Colon (tissue), 2 donors: ENCODE measurements around the gene POLR2L.

Source experiments
- FAIRE-seq: peaks from 2 replicates; lab custom pipeline; 2012; peaks lifted over from hg19 to GRCh38; lab: Jason Lieb, UNC
- donor health status: control.
- donor health status: control.

POLR2L gene

DNA sequence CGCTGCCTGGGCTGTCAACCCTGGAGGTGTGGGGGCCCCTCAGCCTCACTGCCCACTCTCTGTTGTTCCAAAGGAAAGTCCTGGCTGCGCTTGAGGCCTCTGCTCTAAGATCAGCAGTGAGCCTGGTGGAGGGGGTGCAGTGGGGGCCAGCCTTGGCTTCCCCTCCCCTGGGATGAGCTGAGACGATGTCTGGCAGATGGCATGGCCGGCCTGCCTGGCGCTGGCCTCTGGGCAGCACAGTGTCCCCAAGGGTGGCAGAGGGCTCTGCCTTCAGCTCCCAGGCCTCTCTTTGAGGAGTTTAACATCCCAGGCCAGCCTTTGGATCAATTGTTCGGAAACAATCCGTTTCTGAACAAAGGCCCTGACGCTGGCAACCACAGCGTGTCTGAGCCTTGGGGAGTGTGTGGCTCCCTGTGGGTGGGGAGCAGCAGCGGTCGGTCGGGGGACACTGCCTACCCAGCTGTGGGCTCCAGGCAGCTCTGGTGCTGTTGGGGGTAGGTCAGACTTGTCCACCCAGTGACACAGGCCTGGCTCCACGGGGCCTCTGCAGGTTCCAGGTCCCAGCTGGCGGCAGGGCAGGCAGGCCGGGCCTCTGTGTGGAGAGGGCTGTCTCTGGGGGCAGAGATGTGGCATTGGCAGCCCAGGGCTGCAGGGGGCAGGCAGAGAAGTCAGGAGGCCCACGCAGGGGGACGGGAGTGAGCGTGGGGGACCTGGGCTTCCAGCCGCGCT lies 12.4 kb upstream of the POLR2L start:
- no peak for FAIRE-seq

- no peak for FAIRE-seq
These were observed 11.5 kb upstream of the POLR2L start for GRCh38 chr11:853682-854448.

- FAIRE-seq: no peak
These were observed 10.4 kb upstream of the POLR2L start for GRCh38 chr11:852762-853161.

DNA sequence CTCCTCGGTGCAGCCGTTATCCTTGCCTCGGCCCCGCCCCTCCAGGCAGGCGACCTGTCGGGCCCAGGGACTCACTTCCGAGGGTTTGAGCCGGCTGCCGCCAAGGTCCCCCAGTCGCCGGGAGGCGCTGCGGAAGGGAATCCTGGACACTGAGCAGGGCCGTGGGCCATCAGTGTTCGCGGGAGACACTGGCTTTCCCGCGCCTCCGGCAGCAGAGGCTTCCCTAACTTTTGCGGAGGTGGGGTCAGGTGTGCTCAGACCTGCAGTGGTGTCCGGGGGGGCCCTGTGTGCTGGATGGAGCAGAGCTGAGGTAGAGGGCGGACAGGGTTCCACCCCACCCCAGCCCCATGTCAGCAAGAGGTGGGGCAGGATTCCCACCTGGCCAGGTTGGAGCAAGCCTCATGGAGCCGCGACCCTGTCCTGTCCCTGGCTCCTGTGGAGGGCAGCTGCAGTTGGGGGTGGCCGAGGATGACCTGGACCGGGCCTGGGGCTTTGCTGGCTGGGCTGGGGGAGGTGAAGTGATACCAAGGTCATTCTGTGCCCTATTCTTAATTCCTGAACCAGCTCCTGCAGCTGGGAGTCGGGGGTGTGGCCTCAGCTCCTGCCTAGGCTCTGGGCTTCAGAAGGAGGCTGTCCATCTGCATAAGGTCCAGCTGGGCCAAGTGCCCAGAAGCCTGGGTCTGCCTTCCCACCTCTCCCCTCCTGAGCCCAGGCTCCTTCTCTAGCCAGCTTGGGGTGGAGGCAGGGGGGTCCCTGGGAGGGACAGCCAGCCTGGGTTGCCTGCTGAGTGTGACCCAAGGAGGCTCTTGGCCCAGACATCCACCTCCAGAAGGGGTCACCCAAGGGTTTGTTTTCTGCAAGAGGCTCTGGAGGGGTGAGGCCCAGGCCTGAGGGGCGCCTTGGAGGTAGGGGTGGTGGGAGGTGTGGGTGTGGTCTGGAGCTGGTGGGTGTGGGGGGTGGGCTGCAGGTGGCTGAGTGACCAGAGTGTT lies 8.7 kb upstream of the POLR2L start:
- no peak for FAIRE-seq

GRCh38 chr11:849951-850774 lies 7.8 kb upstream of the POLR2L start:
- FAIRE-seq: no peak

DNA sequence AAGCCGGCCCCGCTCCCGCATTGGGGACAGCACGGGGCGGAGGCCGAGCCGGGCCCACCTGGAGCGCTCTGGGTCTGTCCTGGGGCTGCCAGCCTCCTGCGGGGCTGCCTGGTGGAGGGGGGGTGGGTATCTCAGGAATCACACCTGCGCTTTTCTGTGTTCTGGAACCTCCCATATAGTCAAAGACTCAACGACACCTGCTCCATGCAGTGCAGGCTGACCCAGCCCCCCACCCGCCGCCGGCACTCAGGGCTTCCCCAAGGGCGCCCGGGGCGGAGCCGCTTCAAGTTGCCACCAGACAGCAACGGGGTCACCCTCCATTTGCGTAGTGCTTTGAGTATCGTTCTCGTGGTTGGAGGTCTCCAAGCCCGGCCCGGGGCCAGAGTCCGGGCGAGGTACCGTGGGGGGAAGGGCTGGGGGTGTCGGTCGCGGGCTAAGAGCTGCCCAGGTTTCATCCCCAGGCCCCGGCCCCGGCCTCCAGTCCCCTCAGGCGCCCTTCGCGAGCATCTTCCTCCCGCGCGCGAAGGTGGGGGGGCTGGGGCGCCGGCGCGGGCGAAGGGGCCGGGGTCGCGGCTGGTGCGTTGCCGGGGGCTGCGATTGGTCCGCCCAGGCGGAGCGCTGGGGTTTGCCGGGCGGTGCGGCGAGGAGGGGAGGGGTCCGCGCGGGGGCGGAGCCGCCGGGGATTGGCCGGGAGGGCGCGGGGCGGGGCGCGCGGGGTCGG lies 6.9 kb upstream of the POLR2L start:
- FAIRE-seq: no peak

DNA sequence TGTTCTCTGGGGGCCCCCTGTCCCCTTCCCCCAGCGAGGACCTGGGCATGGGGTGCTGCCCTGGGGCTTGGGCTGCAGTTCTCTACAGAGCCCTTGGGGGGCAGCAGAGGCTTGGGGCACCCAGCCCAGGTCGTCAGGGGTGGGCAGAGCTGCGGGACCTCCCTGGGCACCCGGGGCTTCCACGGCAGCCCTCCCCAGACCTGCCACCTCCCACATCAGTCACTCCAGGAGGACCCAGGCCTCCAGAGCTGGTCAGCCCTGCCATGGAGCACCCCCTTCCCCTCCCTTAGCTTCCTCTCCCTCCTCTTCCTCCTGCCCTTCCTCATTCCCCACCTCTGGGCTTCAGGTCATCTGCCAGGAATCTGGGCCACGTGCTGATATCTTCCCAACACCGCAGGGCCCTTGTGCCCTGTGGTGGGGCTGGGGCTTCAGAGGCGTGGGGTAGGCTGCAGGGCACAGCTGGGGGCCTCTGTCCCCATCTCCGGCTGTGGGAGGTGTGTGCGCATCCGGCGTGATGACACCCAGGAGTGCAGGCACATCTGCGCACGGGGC lies 6.1 kb upstream of the POLR2L start:
- no peak for FAIRE-seq

GRCh38 chr11:847876-848275 lies 5.5 kb upstream of the POLR2L start:
- no peak for FAIRE-seq

GRCh38 chr11:846496-847098 lies 4.3 kb upstream of the POLR2L start:
- no peak for FAIRE-seq

DNA sequence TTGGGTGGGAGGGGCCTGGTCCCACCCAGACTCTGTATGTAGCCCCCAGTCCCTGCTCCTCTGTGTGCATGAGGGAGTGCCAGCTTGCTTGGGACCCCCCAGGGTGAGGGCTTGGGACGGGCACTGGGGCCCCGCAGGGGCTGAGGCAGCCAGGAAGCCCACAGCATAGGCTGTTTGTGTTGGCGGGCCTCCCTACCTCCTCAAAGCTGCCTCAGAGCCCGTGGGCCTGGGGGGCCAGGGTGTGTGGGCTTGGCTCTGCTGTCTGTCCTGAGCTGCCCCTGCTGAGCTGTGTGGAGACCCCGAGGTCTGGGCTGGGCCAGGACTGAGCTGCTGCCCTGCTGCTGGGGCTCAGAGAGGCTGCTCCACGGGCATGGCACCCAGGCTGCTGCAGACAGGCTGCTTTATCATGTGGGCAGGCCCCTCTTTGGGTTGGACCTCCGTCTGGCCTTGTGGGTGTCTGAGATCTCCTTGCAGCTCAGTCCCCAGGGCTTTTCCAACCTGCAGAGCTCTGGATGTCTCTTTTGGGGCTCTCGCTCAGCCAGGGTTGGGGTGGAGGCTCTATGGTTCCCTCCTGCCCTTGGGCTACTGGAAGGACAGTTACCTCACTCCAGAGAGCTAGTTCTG lies 3.7 kb upstream of the POLR2L start:
- no peak for FAIRE-seq

GRCh38 chr11:844693-845644 lies 2.6 kb upstream of the POLR2L start:
- no peak for FAIRE-seq

- FAIRE-seq: no peak
These were observed 1.7 kb upstream of the POLR2L start for GRCh38 chr11:843818-844692.

DNA sequence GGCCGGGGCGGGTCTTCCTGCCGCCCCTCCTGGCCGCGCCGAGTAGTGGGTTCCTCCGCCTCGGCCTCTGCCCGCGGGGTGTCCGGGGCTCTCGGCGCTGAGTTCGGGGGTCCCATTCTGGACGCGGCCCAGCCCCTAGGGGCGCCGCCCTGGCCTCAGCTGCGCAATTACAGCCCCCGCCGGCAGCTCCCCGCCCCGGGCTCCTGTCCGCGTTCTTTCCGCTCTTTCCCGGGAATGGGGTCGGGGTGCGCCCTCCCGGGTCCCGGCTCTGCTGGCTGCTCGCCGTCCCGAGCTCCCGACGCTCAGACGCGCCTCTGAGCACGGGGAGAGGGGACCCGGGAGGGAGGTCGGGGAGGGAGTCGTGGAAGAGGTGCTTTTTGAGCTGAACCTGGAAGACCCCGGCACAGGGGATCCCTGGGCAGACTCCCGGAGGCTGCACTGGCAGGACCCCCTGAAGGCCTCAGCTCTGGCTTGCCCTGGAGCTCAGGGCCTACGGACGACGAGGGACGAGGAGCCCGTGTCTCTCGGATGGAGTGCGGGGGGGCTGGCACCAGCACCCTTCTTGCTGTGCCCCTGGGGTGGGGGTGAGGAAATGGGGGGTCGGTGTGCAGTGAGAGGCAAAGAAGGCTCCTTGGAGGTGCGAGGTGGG lies 881 bp upstream of the POLR2L start:
- no peak for FAIRE-seq

- no peak for FAIRE-seq
These were observed 354 bp downstream of the POLR2L start for GRCh38 chr11:841981-842369.

DNA sequence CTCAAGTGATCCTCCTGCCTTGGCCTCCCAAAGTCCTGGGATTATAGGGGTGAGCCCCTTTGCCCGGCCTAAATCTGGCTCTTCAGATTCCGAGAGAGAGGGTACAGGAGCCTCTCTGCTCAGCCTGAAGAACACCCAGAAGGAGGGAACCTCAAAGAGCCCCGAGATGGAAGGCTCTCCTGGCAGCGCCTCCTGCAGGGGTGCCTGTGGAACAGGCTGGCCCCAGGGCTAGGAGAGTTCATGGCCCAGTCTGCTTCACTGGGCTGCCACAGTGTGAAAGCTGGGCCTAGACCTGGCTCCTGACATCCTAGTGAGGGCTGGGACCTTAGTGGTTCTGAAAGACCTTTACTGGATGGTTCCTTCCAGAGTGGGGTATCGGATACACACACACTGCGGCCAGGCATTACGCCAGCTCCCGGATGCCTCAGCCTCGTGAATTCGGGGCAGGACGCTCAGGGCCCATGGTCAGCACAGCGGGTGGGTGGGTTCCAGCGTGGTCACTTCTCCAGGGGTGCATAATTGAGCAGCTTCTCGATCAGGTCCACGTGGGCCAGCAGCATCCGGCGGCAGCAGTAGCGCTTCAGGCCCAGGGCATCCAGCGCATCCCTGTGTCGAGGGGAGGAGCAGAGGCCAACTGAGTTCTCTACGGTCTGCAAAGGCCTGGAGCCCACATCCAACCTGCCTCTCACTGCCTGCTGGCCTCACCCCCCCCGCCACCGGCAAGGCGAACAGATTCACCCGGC lies 2.3 kb downstream of the POLR2L start:
- FAIRE-seq: no peak

- no peak for FAIRE-seq
These were observed 3.1 kb downstream of the POLR2L start for GRCh38 chr11:839280-839623.
